Caco-2 (cell line): ENCODE data around the gene CTDSPL. TPM values are rescaled to one million over a fixed set of nuclear protein-coding genes. Genes with fewer than 3 reads are reported as not detected.

Experiments
- BruUV-seq: library from RNA; stranded (reverse); fragments of 400-500 nt; replicated peaks from 2 replicates; lab custom pipeline; 2021; lab: Mats Ljungman, UMichigan
- CTCF ChIA-PET: fragments of 300-600 bp; sonication (Branson Sonifier 250); formaldehyde crosslinking; loops from one replicate; lab custom pipeline; 2022; ENCODE audit warnings: antibody characterized with exemption; lab: Charles Lee
- POLR2A ChIA-PET: fragments of 300-600 bp; sonication (Branson Sonifier 250); formaldehyde crosslinking; loops from one replicate; lab custom pipeline; 2022; ENCODE audit warnings: antibody characterized with exemption; lab: Charles Lee
- DNase-seq, 2 experiments: peaks; one replicate each; pipeline versions ENCODE4 v3.0.0 to v3.0.0-alpha.2; 2020 to 2022
- H3K27me3 ChIP-seq: replicated peaks from 2 replicates; pipeline ENCODE4 v1.6.0; 2011; ENCODE audit warnings: low read length; ENCODE audit not compliant: control insufficient read depth, insufficient read depth
- H3K36me3 ChIP-seq: 2 replicates; pipeline ENCODE4 v1.5.1; 2011; ENCODE audit warnings: low read length; ENCODE audit not compliant: control insufficient read depth, insufficient read depth
- H3K4me1 ChIP-seq: fragments of 250-450 bp; sonication (Bioruptor Pico); 2 replicates; pipeline ENCODE4 v1.5.1; 2020; ENCODE audit warnings: mild to moderate bottlenecking
- H3K4me3 ChIP-seq: 2 replicates; pipeline ENCODE4 v1.5.1; 2011; ENCODE audit warnings: low read depth, mild to moderate bottlenecking, control low read depth, low read length
- H3K9me3 ChIP-seq: fragments of 250-450 bp; sonication (Bioruptor Pico); 2 replicates; pipeline ENCODE4 v1.5.1; 2020; ENCODE audit warnings: mild to moderate bottlenecking, moderate library complexity
- H3K27ac Mint-ChIP-seq: one replicate; pipeline ENCODE4 v1.8.0; 2022; ENCODE audit warnings: mixed read lengths; ENCODE audit not compliant: unreplicated experiment
- H3K27me3 Mint-ChIP-seq: one replicate; pipeline ENCODE4 v1.8.0; 2022; ENCODE audit warnings: mixed read lengths; ENCODE audit not compliant: insufficient read depth, unreplicated experiment
- H3K36me3 Mint-ChIP-seq: one replicate; pipeline ENCODE4 v1.8.0; 2022; ENCODE audit warnings: mild to moderate bottlenecking, mixed read lengths; ENCODE audit not compliant: insufficient read depth, unreplicated experiment
- H3K4me1 Mint-ChIP-seq: one replicate; pipeline ENCODE4 v1.8.0; 2022; ENCODE audit warnings: low read depth, mixed read lengths; ENCODE audit not compliant: unreplicated experiment
- H3K4me3 Mint-ChIP-seq: one replicate; pipeline ENCODE4 v1.8.0; 2022; ENCODE audit warnings: mild to moderate bottlenecking, moderate library complexity, mixed read lengths; ENCODE audit not compliant: unreplicated experiment
- H3K9me3 Mint-ChIP-seq: one replicate; pipeline ENCODE4 v1.8.0; 2022; ENCODE audit warnings: mixed read lengths; ENCODE audit not compliant: unreplicated experiment
- intact Hi-C: fragments of 100-400 bp; cut with micrococcal nuclease; formaldehyde crosslinking; loops from one replicate; pipeline ENCODE4 v1.10.0; 2022; ENCODE audit not compliant: unreplicated experiment
- total RNA-seq: library from RNA; stranded (reverse); gene quantifications from 2 replicates; pipeline ENCODE4 v1.2.3, GENCODE V29; 2022
- TF ChIP-seq, protein P1 (sequence below), 2 experiments: fragments of 200-600 bp in 1 of 2; IDR thresholded peaks; 1 replicate in 1 of 2; 2 replicates in 1 of 2; pipeline versions ENCODE4 v1.5.1 to v1.8.0; 2011 to 2022; ENCODE audit warnings: antibody characterized with exemption in 1 of 2, control low read depth in 1 of 2, inconsistent platforms in 1 of 2, low read depth in 1 of 2, low read length in 1 of 2, mild to moderate bottlenecking in 1 of 2, moderate library complexity in 1 of 2; ENCODE audit not compliant: insufficient read depth in 1 of 2, severe bottlenecking in 1 of 2, unreplicated experiment in 1 of 2

The CTDSPL gene
- total RNA-seq, 1 experiment from 2014 or later: 60.9 TPM

DNA sequence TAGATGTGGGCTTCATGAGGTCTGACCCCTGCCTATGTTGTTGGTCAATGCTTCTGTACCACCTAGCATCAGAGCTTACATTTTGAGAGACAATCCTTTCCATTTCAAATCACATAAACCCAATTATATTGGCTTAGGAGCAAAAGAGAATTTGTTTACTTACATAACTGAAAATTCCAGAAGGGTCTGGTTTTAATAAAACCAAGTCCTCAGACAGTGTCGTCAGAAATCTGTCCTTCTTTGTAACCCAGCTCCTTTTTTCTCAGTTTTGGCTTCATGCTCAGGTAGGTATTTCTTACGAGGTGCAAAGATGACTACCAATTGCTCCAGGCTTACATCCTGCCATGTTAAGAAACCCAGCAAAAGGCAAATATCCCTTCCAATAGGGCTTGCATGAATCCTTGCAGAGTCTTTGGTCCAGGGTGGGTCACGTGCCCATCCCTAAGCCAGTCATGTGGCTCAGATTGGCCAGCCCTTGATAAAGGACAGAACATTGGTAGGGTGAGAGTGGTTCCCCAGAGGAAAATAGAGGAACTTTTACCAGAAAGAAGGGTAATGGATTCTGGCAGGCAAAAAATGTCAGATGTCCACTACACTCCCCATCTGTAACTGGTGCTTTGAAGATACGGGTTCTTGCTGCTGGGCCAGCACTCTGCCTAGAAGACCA, 78.7 kb downstream of the CTDSPL start:
- H3K4me1 Mint-ChIP-seq: peaks cover 66% of the 10 kb centered on the region
- no peak overlapping the region for H3K4me3 Mint-ChIP-seq
- peaks cover 27% of the 10 kb centered on the region for H3K36me3 Mint-ChIP-seq
- H3K4me1 ChIP-seq: peaks cover 54% of the 10 kb centered on the region
- no peak for DNase-seq
- H3K27me3 Mint-ChIP-seq: no peaks in the 10 kb centered on the region
- no peak overlapping the region for H3K4me3 ChIP-seq
- H3K36me3 ChIP-seq: no peaks in the 10 kb centered on the region
- BruUV-seq: no TSS peak
- ChIA-PET POLR2A (no interaction called here), CTCF (no interaction called here)
- H3K9me3 ChIP-seq: no peaks in the 10 kb centered on the region
- intact Hi-C loops: no loop called here
- TF ChIP-seq, protein P1, sequence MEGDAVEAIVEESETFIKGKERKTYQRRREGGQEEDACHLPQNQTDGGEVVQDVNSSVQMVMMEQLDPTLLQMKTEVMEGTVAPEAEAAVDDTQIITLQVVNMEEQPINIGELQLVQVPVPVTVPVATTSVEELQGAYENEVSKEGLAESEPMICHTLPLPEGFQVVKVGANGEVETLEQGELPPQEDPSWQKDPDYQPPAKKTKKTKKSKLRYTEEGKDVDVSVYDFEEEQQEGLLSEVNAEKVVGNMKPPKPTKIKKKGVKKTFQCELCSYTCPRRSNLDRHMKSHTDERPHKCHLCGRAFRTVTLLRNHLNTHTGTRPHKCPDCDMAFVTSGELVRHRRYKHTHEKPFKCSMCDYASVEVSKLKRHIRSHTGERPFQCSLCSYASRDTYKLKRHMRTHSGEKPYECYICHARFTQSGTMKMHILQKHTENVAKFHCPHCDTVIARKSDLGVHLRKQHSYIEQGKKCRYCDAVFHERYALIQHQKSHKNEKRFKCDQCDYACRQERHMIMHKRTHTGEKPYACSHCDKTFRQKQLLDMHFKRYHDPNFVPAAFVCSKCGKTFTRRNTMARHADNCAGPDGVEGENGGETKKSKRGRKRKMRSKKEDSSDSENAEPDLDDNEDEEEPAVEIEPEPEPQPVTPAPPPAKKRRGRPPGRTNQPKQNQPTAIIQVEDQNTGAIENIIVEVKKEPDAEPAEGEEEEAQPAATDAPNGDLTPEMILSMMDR (IDR thresholded peaks at IDR 0.05; ENCODE audit: insufficient read depth in 1 of 2, low read depth in 1 of 2, low read length in 1 of 2, severe bottlenecking in 1 of 2, unreplicated experiment in 1 of 2): no peak
- no peaks in the 10 kb centered on the region for H3K27me3 ChIP-seq
- peak overlapping the region; percentile 50 for H3K27ac Mint-ChIP-seq
- H3K9me3 Mint-ChIP-seq: no peaks in the 10 kb centered on the region

DNA sequence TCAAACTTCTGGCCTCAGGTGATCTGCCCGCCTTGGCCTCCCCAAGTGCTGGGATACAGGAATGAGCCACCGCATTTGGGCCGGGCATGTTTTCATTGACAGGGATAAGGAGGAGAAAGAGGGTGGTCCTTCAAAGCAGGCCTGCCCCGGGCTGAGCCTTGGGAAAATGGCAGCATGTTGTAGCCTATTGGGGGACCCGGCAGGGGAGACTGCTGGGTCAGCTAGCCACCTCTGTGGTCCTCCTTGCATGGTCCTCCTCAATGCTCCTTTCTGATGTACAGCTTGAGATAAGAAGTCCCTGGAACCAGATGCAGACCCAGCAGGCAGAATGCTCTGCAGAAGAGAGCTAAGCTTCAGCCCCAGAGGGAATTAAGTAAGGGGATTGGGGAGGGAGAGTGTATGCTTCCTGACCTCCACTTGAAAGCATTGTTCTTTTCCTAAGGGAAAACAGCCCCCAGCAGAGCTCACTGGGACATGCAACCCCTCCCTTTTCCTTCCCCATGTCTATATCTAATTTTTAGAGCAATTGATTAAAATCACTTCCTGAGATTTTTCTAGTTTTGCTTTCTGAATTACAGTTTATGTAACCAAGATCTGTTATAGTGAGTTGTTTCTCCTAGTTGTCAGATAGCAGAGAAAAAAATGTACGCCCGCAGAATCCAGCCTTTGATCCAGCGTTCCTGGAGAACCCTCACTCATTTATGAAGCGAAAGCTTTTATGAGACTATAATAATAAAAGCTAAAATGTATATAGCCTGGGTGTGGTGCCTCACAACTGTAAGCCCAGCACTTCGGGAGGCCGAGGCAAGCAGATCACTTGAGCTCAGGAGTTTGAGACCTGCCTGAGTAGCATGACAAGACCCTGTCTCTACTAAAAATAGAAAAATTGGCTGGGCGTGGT, 80.2 kb downstream of the CTDSPL start:
- H3K9me3 Mint-ChIP-seq: no peaks in the 10 kb centered on the region
- POLR2A ChIA-PET: no interaction called here
- Histone ChIP-seq H3K4me3 (no peak overlapping the region), H3K27me3 (no peaks in the 10 kb centered on the region), H3K36me3 (no peaks in the 10 kb centered on the region), H3K4me1 (peaks cover 55% of the 10 kb centered on the region), H3K9me3 (no peaks in the 10 kb centered on the region)
- no peak for DNase-seq
- peaks cover 60% of the 10 kb centered on the region for H3K4me1 Mint-ChIP-seq
- intact Hi-C loops: no loop called here
- no peak overlapping the region for H3K4me3 Mint-ChIP-seq
- no peak overlapping the region for H3K27ac Mint-ChIP-seq
- no peaks in the 10 kb centered on the region for H3K27me3 Mint-ChIP-seq
- no TSS peak for BruUV-seq
- CTCF ChIA-PET: no interaction called here
- TF ChIP-seq, protein P1 (IDR thresholded peaks at IDR 0.05; ENCODE audit: insufficient read depth in 1 of 2, low read depth in 1 of 2, low read length in 1 of 2, severe bottlenecking in 1 of 2, unreplicated experiment in 1 of 2): no peak
- H3K36me3 Mint-ChIP-seq: peaks cover 29% of the 10 kb centered on the region

DNA sequence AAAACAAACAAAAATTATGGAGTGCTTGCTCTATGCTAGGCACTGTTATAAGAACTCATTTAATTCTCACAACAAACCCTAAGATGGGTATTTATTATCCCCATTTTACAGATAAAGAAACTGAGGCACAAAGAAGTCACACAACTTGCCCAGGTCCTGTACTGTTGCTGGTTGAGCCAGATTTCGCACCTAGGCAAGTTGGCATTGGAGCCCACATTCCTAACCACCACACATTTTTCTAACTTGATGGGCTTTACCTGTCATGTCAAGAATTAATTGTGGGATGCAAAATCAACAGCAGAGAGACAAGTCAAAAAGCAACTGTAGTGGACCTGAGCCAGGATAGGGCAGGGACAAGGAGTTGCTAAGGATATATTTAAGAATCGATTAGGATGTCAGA, 81.0 kb downstream of the CTDSPL start:
- Histone ChIP-seq H3K36me3 (no peaks in the 10 kb centered on the region), H3K4me1 (peaks cover 53% of the 10 kb centered on the region), H3K27me3 (no peaks in the 10 kb centered on the region), H3K9me3 (no peaks in the 10 kb centered on the region), H3K4me3 (no peak overlapping the region)
- TF ChIP-seq, protein P1 (IDR thresholded peaks at IDR 0.05; ENCODE audit: insufficient read depth in 1 of 2, low read depth in 1 of 2, low read length in 1 of 2, severe bottlenecking in 1 of 2, unreplicated experiment in 1 of 2): no peak
- Mint-ChIP-seq H3K27me3 (no peaks in the 10 kb centered on the region), H3K4me3 (no peak overlapping the region), H3K4me1 (peaks cover 60% of the 10 kb centered on the region), H3K27ac (peak overlapping the region; percentile 69), H3K36me3 (peaks cover 35% of the 10 kb centered on the region), H3K9me3 (no peaks in the 10 kb centered on the region)
- ChIA-PET POLR2A (no interaction called here), CTCF (no interaction called here)
- no peak for DNase-seq
- intact Hi-C loops: no loop called here
- no TSS peak for BruUV-seq
